ENCODE measurements around the gene SDSL.

- no peak for TF ChIP-seq EZH2 (IDR thresholded peaks at IDR 0.05; ENCODE audit: insufficient read depth, poor library complexity, severe bottlenecking)
- TF ChIP-seq EZH2phosphoT487 (IDR thresholded peaks at IDR 0.05; ENCODE audit: insufficient read depth, low read depth), result no peak
Measured at GRCh38 chr12:113449299-113449698, 27.1 kb downstream of the SDSL start.

Measured in GM23248 (cell line).